VCaP (cell line): ENCODE measurements around the gene MYPN.

Experiments
- H3K27ac ChIP-seq: fragments of 450-650 bp; 2 replicates; pipeline ENCODE4 v1.5.1; 2017
- TF ChIP-seq, protein P1 (sequence below): fragments of 450-650 bp; conservative IDR thresholded peaks from 2 replicates; pipeline ENCODE4 v1.5.1; 2017; ENCODE audit warnings: mild to moderate bottlenecking, moderate library complexity

MYPN gene

DNA sequence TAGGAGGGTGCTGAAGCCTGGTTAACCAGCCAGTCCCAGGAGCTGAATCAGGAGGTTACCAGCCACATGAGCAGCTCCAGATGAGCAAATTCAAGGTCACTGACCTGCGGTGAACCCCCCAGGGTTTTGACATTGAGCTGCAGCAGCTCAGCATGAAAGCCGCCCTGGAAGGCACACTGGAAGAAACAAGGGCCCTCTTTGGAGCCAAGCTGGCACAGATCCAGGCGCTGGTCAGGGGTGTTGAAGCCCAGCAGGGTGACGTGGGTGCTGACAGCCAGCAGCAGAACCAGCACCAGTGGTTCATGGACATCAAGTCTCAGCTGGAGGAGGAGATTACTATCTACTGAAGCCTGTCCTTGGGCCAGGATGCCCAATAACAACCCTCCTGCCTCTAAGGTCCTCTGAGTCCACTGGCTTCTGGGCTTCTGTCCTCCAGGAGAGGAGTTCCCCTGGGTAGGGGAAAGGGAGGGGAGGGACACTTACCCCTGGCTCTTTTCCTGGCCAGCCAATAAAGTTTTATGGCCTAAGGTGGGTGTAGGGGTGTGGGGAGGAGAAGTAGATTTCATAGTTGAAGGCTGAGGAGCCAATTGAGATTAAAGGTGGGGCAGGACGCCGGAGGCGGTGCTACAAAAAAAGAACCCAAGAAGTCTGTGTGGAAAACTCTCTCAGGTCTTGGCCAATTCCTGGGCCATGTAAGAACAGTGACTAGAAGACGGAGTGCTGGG lies 152.0 kb downstream of the MYPN start:
- no peak overlapping the region for H3K27ac ChIP-seq
- TF ChIP-seq, protein P1, sequence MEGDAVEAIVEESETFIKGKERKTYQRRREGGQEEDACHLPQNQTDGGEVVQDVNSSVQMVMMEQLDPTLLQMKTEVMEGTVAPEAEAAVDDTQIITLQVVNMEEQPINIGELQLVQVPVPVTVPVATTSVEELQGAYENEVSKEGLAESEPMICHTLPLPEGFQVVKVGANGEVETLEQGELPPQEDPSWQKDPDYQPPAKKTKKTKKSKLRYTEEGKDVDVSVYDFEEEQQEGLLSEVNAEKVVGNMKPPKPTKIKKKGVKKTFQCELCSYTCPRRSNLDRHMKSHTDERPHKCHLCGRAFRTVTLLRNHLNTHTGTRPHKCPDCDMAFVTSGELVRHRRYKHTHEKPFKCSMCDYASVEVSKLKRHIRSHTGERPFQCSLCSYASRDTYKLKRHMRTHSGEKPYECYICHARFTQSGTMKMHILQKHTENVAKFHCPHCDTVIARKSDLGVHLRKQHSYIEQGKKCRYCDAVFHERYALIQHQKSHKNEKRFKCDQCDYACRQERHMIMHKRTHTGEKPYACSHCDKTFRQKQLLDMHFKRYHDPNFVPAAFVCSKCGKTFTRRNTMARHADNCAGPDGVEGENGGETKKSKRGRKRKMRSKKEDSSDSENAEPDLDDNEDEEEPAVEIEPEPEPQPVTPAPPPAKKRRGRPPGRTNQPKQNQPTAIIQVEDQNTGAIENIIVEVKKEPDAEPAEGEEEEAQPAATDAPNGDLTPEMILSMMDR, result no peak
